K562 (cell line): Measurements from ENCODE around the gene LRPAP1. TPM values are rescaled to one million over a fixed set of nuclear protein-coding genes. Genes with fewer than 3 reads are reported as not detected.

Experiments used
- ATAC-seq: fragments of 200-7000 bp; cut with Tn5 transposase; 3 replicates; pipeline ENCODE4 v1.9.1; 2020; ENCODE audit warnings: moderate library complexity
- BruUV-seq: library from RNA; stranded (reverse); fragments of 400-500 nt; replicated peaks from 2 replicates; lab custom pipeline; 2021; lab: Mats Ljungman, UMichigan
- CTCF ChIA-PET: fragments of 300-600 bp; formaldehyde crosslinking; extraction: SDS; loops from one replicate; lab custom pipeline; 2021; ENCODE audit warnings: low intra/inter-chr PET ratio; lab: Yijun Ruan, JAX
- POLR2A ChIA-PET: fragments of 300-600, 350-650 bp; sonication (Branson Sonifier 250); formaldehyde crosslinking; extraction: SDS; loops from one replicate; lab custom pipeline; 2021; ENCODE audit warnings: antibody characterized with exemption, inconsistent platforms; lab: Yijun Ruan, JAX
- DNase-seq, 4 experiments: peaks; one replicate each; pipeline versions ENCODE4 v3.0.0 to v3.0.0-alpha.2; 2011 to 2018; ENCODE audit warnings: low spot score in 3 of 4, mixed read lengths in 3 of 4; ENCODE audit errors: extremely low read depth in 1 of 4
- FAIRE-seq: peaks from 2 replicates; lab custom pipeline; 2011; peaks lifted over from hg19 to GRCh38; lab: Jason Lieb, UNC
- H2AFZ ChIP-seq: 2 replicates; pipeline ENCODE4 v1.6.0; 2011; ENCODE audit warnings: low read depth, low read length, control low read depth, inconsistent platforms
- H3K27ac ChIP-seq: fragments of 200-600 bp; 3 replicates; pipeline ENCODE4 v1.8.0; 2011; ENCODE audit warnings: low read depth, mild to moderate bottlenecking, control low read depth, inconsistent platforms, low read length, moderate library complexity, mixed read lengths; ENCODE audit errors: extremely low read depth
- H3K27me3 ChIP-seq, 2 experiments: fragments of 300-600 bp in 1 of 2; 2 replicates in 1 of 2; 3 replicates in 1 of 2; pipeline versions ENCODE4 v1.6.0 to v1.8.0; 2011; ENCODE audit warnings: inconsistent platforms in 2 of 2, low read length in 2 of 2, mild to moderate bottlenecking in 1 of 2, mixed read lengths in 1 of 2, moderate library complexity in 1 of 2; ENCODE audit not compliant: control insufficient read depth in 2 of 2, insufficient read depth in 2 of 2
- H3K36me3 ChIP-seq: fragments of 300-600 bp; 3 replicates; pipeline ENCODE4 v1.8.0; 2011; ENCODE audit warnings: mild to moderate bottlenecking, low read length, inconsistent platforms; ENCODE audit not compliant: control insufficient read depth, insufficient read depth
- H3K4me1 ChIP-seq, 2 experiments: fragments of 200-600 bp in 1 of 2; replicated peaks in 1 of 2; 2 replicates in 1 of 2; 3 replicates in 1 of 2; pipeline versions ENCODE4 v1.5.1 to v1.8.0; 2011; ENCODE audit warnings: inconsistent platforms in 2 of 2, low read length in 2 of 2, mild to moderate bottlenecking in 1 of 2, mixed read lengths in 1 of 2, moderate library complexity in 1 of 2; ENCODE audit not compliant: control insufficient read depth in 2 of 2, insufficient read depth in 2 of 2
- H3K4me2 ChIP-seq: 2 replicates; pipeline ENCODE4 v1.6.1; 2011; ENCODE audit warnings: low read length, control low read depth, inconsistent platforms, mixed read lengths; ENCODE audit not compliant: insufficient read depth
- H3K4me3 ChIP-seq: fragments of 200-600 bp; sonication (generic), shearing (Covaris generic); 2 replicates; pipeline ENCODE4 v1.5.1; 2016; ENCODE audit warnings: control low read depth, inconsistent platforms
- H3K79me2 ChIP-seq: fragments of 200-600 bp; 3 replicates; pipeline ENCODE4 v1.8.0; 2011; ENCODE audit warnings: low read length, inconsistent platforms; ENCODE audit not compliant: control insufficient read depth, insufficient read depth
- H3K9ac ChIP-seq, 2 experiments: 2 replicates each; pipeline versions ENCODE4 v1.6.0 to v1.6.1; 2011; ENCODE audit warnings: low read depth in 2 of 2, low read length in 2 of 2, control low read depth in 1 of 2, inconsistent platforms in 1 of 2, mild to moderate bottlenecking in 1 of 2, mixed read lengths in 1 of 2; ENCODE audit not compliant: insufficient read depth in 1 of 2
- H3K9me1 ChIP-seq: one replicate; pipeline ENCODE4 v1.6.0; 2011; ENCODE audit warnings: inconsistent platforms, mild to moderate bottlenecking, low read length, moderate library complexity; ENCODE audit not compliant: control insufficient read depth, insufficient read depth
- H3K9me3 ChIP-seq: replicated peaks from 2 replicates; pipeline ENCODE4 v1.5.1; 2011; ENCODE audit warnings: low read depth, low read length, inconsistent platforms; ENCODE audit not compliant: control insufficient read depth, insufficient read depth
- H4K20me1 ChIP-seq: replicated peaks from 2 replicates; pipeline ENCODE4 v1.6.1; 2011; ENCODE audit warnings: low read length, inconsistent platforms, mixed read lengths; ENCODE audit not compliant: control insufficient read depth, insufficient read depth
- VEZF1 ChIP-seq: fragments of 200-800 bp; sonication (Bioruptor generic); IDR thresholded peaks from 2 replicates; pipeline ENCODE4 v1.6.1; 2017; ENCODE audit warnings: missing genetic modification characterization, missing compliant biosample characterization
- XRCC3 ChIP-seq: fragments of 450-650 bp; IDR thresholded peaks from 2 replicates; pipeline ENCODE4 v1.6.1; 2017; ENCODE audit warnings: mild to moderate bottlenecking, moderate library complexity
- WGBS: fragments of 100-300 bp; shearing (Covaris generic); methylation state at CpG from one replicate; pipeline ENCODE4 v1.1.6; 2016; ENCODE audit warnings: low coverage, mixed read lengths; ENCODE audit not compliant: insufficient coverage; ENCODE audit errors: missing lambda C conversion rate; 5-methylcytosine and 5-hydroxymethylcytosine counted together
- in situ Hi-C: fragments of 300-500 bp; cut with MboI; formaldehyde crosslinking; loops from 4 replicates; pipeline ENCODE4 v1.15.0; 2018; ENCODE audit warnings: inconsistent platforms, mixed read lengths
- intact Hi-C: fragments of 100-400 bp; cut with micrococcal nuclease; formaldehyde crosslinking; loops from 2 replicates; pipeline ENCODE4 v1.14.2; 2022
- polyA plus RNA-seq, 8 experiments: library from polyadenylated mRNA; depleted of rRNA in 4 of 8; stranded (reverse) in 5 of 8; unstranded in 3 of 8; fragments of >200 nt; fragmentation: Nextera tagmentation in 2 of 8; fragmentation: Illumina TruSeq in 1 of 8; extraction: Ambion mirVana in 2 of 8; extraction: Trizol in 1 of 8; gene quantifications; 2 replicates each; pipeline versions ENCODE4 v1.2.1 to v1.2.3, GENCODE V29; 2011 to 2014; ENCODE audit warnings: inconsistent platforms in 1 of 8, missing spikeins in 1 of 8
- total RNA-seq, 7 experiments: library from RNA; depleted of rRNA in 6 of 7; stranded (reverse); fragments of >200 nt in 6 of 7; fragmentation: Illumina TruSeq in 2 of 7; extraction: Trizol in 2 of 7; gene quantifications; 2 replicates each; pipeline versions ENCODE4 v1.2.1 to v1.2.3, GENCODE V29; 2011 to 2021; ENCODE audit warnings: low replicate concordance in 1 of 7

The LRPAP1 gene
- total and polyA plus RNA-seq, 9 of the 15 experiments (the other 6 are each of a cell fraction or from before 2014, with no cell fraction given), result 1.1 to 75.5 (median 41.8) TPM

GRCh38 chr4:3462790-3463415 lies 69.3 kb downstream of the LRPAP1 start, which contains the start of gene DOK7:
Gene DOK7 (plus strand): TSS chr4:3463306. CDS start chr4:3463376, 70 bp downstream.
- ATAC-seq (peak; percentile 80), DNase-seq (peak in 3 of 4 experiments; percentile 29 to 85 (median 81)), FAIRE-seq (no peak)
- no peak within 1 kb of the TSS for H3K27ac ChIP-seq
- BruUV-seq, result no TSS peak
- peaks cover 29 to 65% of the 10 kb centered on the region in 2 experiments for H3K27me3 ChIP-seq
- no peaks in the 10 kb centered on the region; the same call in 1 of the 2 replicates for H3K9me3 ChIP-seq
- H3K4me2 ChIP-seq, result no peak within 1 kb of the TSS
- no peaks in the 10 kb centered on the region for H3K36me3 ChIP-seq
- TF ChIP-seq XRCC3 (no peak), VEZF1 (CRISPR knock-in tag) (peak; percentile 18; the same call in 1 of the 2 replicates)
- H3K9ac ChIP-seq, result no peak within 1 kb of the TSS; a peak in 1 of 4 replicates
- 2% methylated on average over 13 of the region's 44 CpGs for WGBS
- ChIA-PET POLR2A (interaction anchor here (1.3 kb wide), 1 partner anchor 327 kb away, joined by 4 read pairs; no protein-coding TSS in a partner anchor), CTCF (no interaction called here)
- in situ Hi-C loops, result no loop called here
- peaks cover 0 to 34% of the 10 kb centered on the region in 2 experiments; a peak in 2 of 5 replicates for H3K4me1 ChIP-seq
- H3K4me3 ChIP-seq, result no peak within 1 kb of the TSS
- H3K9me1 ChIP-seq, result peaks cover 2% of the 10 kb centered on the region
- H4K20me1 ChIP-seq, result peaks cover 12% of the 10 kb centered on the region; the same call in 1 of the 2 replicates
- intact Hi-C loops, result no loop called here
- H3K79me2 ChIP-seq, result no peaks in the 10 kb centered on the region
- H2AFZ ChIP-seq, result no peak within 1 kb of the TSS
